Measurements from ENCODE around the gene FAM32A. TPM values are rescaled to one million over a fixed set of nuclear protein-coding genes. Genes with fewer than 3 reads are reported as not detected.
A peak's percentile ranks its signal among the peaks of the same experiment; 100 is the strongest.

FAM32A gene
- total RNA-seq, 1 donor = 109 TPM

- Histone ChIP-seq H3K4me1 (ENCODE audit: insufficient read depth, low read length) (peaks cover 16% of the 10 kb centered on the region), H3K4me2 (ENCODE audit: insufficient read depth, low read length) (peak overlapping the region; percentile 78), H4K20me1 (ENCODE audit: insufficient read depth, low read length) (no peaks in the 10 kb centered on the region), H3K36me3 (ENCODE audit: insufficient read depth, low read length) (no peaks in the 10 kb centered on the region), H3K4me3 (ENCODE audit: insufficient read depth, low read length) (no peak overlapping the region), H3K27me3 (ENCODE audit: insufficient read depth, low read length) (no peaks in the 10 kb centered on the region), H3K27ac (ENCODE audit: low read depth, low read length) (no peak overlapping the region), H3K9me3 (ENCODE audit: low read depth, low read length) (no peaks in the 10 kb centered on the region), H3K79me2 (ENCODE audit: insufficient read depth, low read length) (no peaks in the 10 kb centered on the region), H2AFZ (ENCODE audit: low read length) (no peak overlapping the region)
- TF ChIP-seq, protein P1, sequence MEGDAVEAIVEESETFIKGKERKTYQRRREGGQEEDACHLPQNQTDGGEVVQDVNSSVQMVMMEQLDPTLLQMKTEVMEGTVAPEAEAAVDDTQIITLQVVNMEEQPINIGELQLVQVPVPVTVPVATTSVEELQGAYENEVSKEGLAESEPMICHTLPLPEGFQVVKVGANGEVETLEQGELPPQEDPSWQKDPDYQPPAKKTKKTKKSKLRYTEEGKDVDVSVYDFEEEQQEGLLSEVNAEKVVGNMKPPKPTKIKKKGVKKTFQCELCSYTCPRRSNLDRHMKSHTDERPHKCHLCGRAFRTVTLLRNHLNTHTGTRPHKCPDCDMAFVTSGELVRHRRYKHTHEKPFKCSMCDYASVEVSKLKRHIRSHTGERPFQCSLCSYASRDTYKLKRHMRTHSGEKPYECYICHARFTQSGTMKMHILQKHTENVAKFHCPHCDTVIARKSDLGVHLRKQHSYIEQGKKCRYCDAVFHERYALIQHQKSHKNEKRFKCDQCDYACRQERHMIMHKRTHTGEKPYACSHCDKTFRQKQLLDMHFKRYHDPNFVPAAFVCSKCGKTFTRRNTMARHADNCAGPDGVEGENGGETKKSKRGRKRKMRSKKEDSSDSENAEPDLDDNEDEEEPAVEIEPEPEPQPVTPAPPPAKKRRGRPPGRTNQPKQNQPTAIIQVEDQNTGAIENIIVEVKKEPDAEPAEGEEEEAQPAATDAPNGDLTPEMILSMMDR (IDR thresholded peaks at IDR 0.05; ENCODE audit: extremely low read depth, low read depth, low read length) = no peak
- no peak for DNase-seq (ENCODE audit: insufficient read length, low spot score, missing footprints)
Observed at GRCh38 chr19:16161840-16162239, 23.4 kb upstream of the FAM32A start.

- DNase-seq (ENCODE audit: insufficient read length, low spot score, missing footprints) = no peak
- TF ChIP-seq, protein P1 (IDR thresholded peaks at IDR 0.05; ENCODE audit: extremely low read depth, low read depth, low read length) = no peak
- H4K20me1 ChIP-seq (ENCODE audit: insufficient read depth, low read length) = no peaks in the 10 kb centered on the region
Observed at GRCh38 chr19:16164222-16164890, 20.9 kb upstream of the FAM32A start.

DNA sequence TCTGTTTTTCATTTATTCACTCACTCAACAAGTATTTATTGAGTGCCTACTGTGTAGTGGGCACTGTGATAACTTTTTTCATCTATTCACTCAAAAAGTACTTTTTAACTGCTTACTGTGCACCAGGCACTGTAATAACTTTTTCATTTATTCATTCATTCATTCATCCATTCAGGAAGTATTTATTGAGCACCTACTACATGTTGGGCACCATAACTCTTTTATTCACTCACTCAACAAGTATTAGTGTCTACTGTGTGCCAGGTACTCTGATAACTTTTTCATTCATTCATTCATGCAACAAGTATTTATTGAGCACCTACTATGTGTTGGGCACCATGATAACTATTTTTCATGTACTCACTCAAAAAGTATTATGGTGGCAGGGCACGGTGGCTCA is 18.8 kb upstream of the FAM32A start:
- Histone ChIP-seq H2AFZ (ENCODE audit: low read length) (no peak overlapping the region), H3K27ac (ENCODE audit: low read depth, low read length) (no peak overlapping the region), H3K4me2 (ENCODE audit: insufficient read depth, low read length) (no peak overlapping the region), H3K9me3 (ENCODE audit: low read depth, low read length) (no peaks in the 10 kb centered on the region), H3K79me2 (ENCODE audit: insufficient read depth, low read length) (no peaks in the 10 kb centered on the region), H3K36me3 (ENCODE audit: insufficient read depth, low read length) (no peaks in the 10 kb centered on the region), H3K27me3 (ENCODE audit: insufficient read depth, low read length) (no peaks in the 10 kb centered on the region), H3K4me3 (ENCODE audit: insufficient read depth, low read length) (no peak overlapping the region), H4K20me1 (ENCODE audit: insufficient read depth, low read length) (no peaks in the 10 kb centered on the region), H3K4me1 (ENCODE audit: insufficient read depth, low read length) (peaks cover 5% of the 10 kb centered on the region)
- TF ChIP-seq, protein P1 (IDR thresholded peaks at IDR 0.05; ENCODE audit: extremely low read depth, low read depth, low read length) = no peak
- DNase-seq (ENCODE audit: insufficient read length, low spot score, missing footprints) = no peak

More at GRCh38 chr19:16164222-16164890, 20.9 kb upstream of the FAM32A start:
- Histone ChIP-seq H3K36me3 (ENCODE audit: insufficient read depth, low read length) (no peaks in the 10 kb centered on the region), H3K4me2 (ENCODE audit: insufficient read depth, low read length) (no peak overlapping the region), H2AFZ (ENCODE audit: low read length) (no peak overlapping the region), H3K4me3 (ENCODE audit: insufficient read depth, low read length) (no peak overlapping the region), H3K79me2 (ENCODE audit: insufficient read depth, low read length) (no peaks in the 10 kb centered on the region), H3K27me3 (ENCODE audit: insufficient read depth, low read length) (no peaks in the 10 kb centered on the region), H3K27ac (ENCODE audit: low read depth, low read length) (no peak overlapping the region), H3K4me1 (ENCODE audit: insufficient read depth, low read length) (peaks cover 16% of the 10 kb centered on the region), H3K9me3 (ENCODE audit: low read depth, low read length) (no peaks in the 10 kb centered on the region)

DNA sequence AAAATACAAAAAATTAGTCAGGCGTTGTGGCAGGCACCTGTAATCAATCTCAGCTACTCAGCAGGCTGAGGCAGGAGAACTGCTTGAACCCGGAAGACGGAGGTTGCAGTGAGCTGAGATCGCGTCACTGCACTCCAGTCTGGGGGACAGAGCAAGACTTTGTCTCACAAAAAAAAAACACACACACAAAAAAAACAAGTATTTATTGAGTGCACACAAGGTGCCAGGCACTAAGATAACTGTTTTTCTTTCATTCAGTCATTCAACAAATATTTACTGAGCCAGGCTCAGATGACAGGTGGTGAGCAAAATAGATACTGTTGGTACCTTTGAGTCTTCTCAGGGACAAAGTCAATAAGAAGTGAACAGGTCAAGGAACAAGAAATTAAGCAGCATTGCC is 18.2 kb upstream of the FAM32A start:
- Histone ChIP-seq H3K27ac (ENCODE audit: low read depth, low read length) (no peak overlapping the region), H4K20me1 (ENCODE audit: insufficient read depth, low read length) (no peaks in the 10 kb centered on the region), H3K4me3 (ENCODE audit: insufficient read depth, low read length) (no peak overlapping the region), H3K9me3 (ENCODE audit: low read depth, low read length) (no peaks in the 10 kb centered on the region), H3K36me3 (ENCODE audit: insufficient read depth, low read length) (no peaks in the 10 kb centered on the region), H3K4me1 (ENCODE audit: insufficient read depth, low read length) (no peaks in the 10 kb centered on the region), H2AFZ (ENCODE audit: low read length) (no peak overlapping the region), H3K79me2 (ENCODE audit: insufficient read depth, low read length) (no peaks in the 10 kb centered on the region), H3K27me3 (ENCODE audit: insufficient read depth, low read length) (no peaks in the 10 kb centered on the region), H3K4me2 (ENCODE audit: insufficient read depth, low read length) (no peak overlapping the region)
- no peak for DNase-seq (ENCODE audit: insufficient read length, low spot score, missing footprints)
- TF ChIP-seq, protein P1 (IDR thresholded peaks at IDR 0.05; ENCODE audit: extremely low read depth, low read depth, low read length) = no peak
